Left lung (tissue), 10 donors: ENCODE results near the gene PRDM10. TPM values are rescaled to one million over a fixed set of nuclear protein-coding genes. Genes with fewer than 3 reads are reported as not detected.

Experiments used
- ATAC-seq: fragments of 200-7000 bp; cut with Tn5 transposase; one replicate; pipeline ENCODE4 v1.9.1; 2020; ENCODE audit warnings: moderate library complexity
- DNase-seq, 4 donors: peaks; one replicate each; pipeline ENCODE4 v3.0.0-alpha.2; 2013 to 2020
- H3K27ac ChIP-seq, 2 donors: fragments of 200-600 bp; sonication (generic) in 1 of 2; one replicate each; pipeline versions ENCODE4 v1.5.0 to v1.8.0; 2020 to 2021
- H3K27me3 ChIP-seq, 2 donors: fragments of 200-600 bp; sonication (generic) in 1 of 2; one replicate each; pipeline versions ENCODE4 v1.5.0 to v1.8.0; 2020 to 2021
- H3K36me3 ChIP-seq, 2 donors: fragments of 200-600 bp; sonication (generic) in 1 of 2; one replicate each; pipeline versions ENCODE4 v1.5.0 to v1.8.0; 2020 to 2021
- H3K4me1 ChIP-seq, 2 donors: fragments of 200-600 bp; one replicate each; pipeline ENCODE4 v1.8.0; 2021
- H3K4me3 ChIP-seq, 2 donors: fragments of 200-600 bp; sonication (generic) in 1 of 2; one replicate each; pipeline versions ENCODE4 v1.5.0 to v1.8.0; 2020 to 2021; ENCODE audit warnings: mild to moderate bottlenecking in 1 of 2
- H3K9me3 ChIP-seq, 2 donors: fragments of 200-600 bp; sonication (generic) in 1 of 2; one replicate each; pipeline versions ENCODE4 v1.5.0 to v1.8.0; 2020 to 2021
- CTCF ChIP-seq, 2 donors: fragments of 200-600 bp; sonication (generic) in 1 of 2; IDR thresholded peaks; one replicate each; pipeline versions ENCODE4 v1.5.0 to v1.8.0; 2021; ENCODE audit warnings: antibody characterized with exemption in 2 of 2
- intact Hi-C, 2 donors: fragments of 100-400 bp; cut with DNase I; formaldehyde crosslinking; loops; one replicate each; pipeline versions ENCODE4 v1.11.2 to v1.14.2; 2022
- polyA plus RNA-seq, 6 donors: library from polyadenylated mRNA; unstranded; fragments of 120-200 nt; gene quantifications; one replicate each; pipeline ENCODE4 v1.2.1, GENCODE V29; 2013; ENCODE audit not compliant: insufficient read length in 6 of 6
- total RNA-seq, 2 donors: library from RNA; stranded (reverse); fragmentation: NEBNext Ultra II Directional; extraction: Animal tissue kit (Norgen Biotek cat#: 25700); gene quantifications; one replicate each; pipeline ENCODE4 v1.2.1, GENCODE V29; 2021
- donor health status: DM: no; HTN: yes; CAD: no.
- donor health status: DM: no; HTN: no; CAD: no.

Gene PRDM10
- total and polyA plus RNA-seq, 8 donors = 8.0 to 15.9 (median 10.6) TPM

- ATAC-seq = peak; percentile 96
- no peaks in the 10 kb centered on the region for H3K36me3 ChIP-seq
- no peaks in the 10 kb centered on the region for H3K9me3 ChIP-seq
- intact Hi-C loops = no loop called here
- no peaks in the 10 kb centered on the region for H3K27me3 ChIP-seq
- H3K4me1 ChIP-seq = peaks cover 0 to 21% of the 10 kb centered on the region in 2 donors
- H3K27ac ChIP-seq = no peak overlapping the region
- H3K4me3 ChIP-seq = no peak overlapping the region
- DNase-seq = peak in 1 of 4 donors; percentile 43
- TF ChIP-seq CTCF (IDR thresholded peaks at IDR 0.05) = no peak
Measured at GRCh38 chr11:129992161-129992944, 10.3 kb downstream of the PRDM10 start.

DNA sequence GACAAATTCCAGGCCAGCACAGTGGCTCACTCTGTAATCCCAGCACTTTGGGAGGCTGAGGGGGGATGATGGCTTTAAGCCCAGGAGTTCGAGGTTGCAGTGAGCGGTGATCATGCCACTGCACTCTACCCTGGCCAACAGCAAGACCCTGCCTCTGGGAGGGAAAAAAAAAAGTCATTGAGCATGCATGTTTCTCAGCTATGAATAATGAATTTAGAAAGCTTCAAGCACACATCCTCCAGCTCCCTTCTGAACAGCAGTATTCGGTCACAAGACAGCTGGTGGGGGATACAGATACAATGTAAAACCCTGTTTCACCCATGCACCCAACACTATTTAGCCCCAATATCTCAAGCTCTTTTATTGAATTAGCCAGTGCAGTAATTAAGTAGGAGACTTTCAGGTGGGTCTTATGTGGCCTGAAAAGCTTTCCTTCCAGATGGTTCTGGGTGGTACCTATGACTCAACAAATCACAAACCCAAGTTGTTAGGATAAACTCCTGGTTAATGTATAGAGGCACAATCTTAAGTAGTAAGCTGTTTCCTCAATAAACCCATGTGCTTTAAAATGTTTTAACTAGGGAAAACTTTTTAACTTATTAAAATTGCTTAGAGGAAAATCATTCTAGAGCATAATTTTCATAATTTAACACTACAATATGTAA is 13.4 kb downstream of the PRDM10 start:
- no peak for TF ChIP-seq CTCF (IDR thresholded peaks at IDR 0.05)
- Histone ChIP-seq H3K27me3 (no peaks in the 10 kb centered on the region), H3K9me3 (no peaks in the 10 kb centered on the region), H3K36me3 (no peaks in the 10 kb centered on the region), H3K27ac (no peak overlapping the region), H3K4me3 (no peak overlapping the region), H3K4me1 (peaks cover 0 to 13% of the 10 kb centered on the region in 2 donors)
- DNase-seq (no peak), ATAC-seq (no peak)
- intact Hi-C loops = no loop called here

DNA sequence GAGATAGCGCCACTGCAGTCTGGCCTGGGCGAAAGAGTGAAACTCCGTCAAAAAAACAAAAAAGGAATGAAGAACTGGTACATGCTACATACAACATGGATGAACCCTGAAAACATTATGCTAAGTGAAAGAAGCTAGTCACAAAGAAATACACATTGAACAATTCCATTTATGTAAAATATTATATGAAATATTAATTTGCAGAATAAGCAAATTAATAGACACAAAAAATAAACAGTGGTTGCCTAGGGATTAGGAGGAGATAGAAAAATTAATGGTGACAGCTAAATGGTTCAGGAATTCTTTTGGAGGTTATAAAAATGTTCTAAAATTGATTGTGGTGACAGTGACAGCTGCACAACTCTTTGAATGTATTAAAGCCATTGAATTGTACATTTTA is 14.7 kb downstream of the PRDM10 start:
- TF ChIP-seq CTCF (IDR thresholded peaks at IDR 0.05) = no peak
- H3K9me3 ChIP-seq = no peaks in the 10 kb centered on the region
- no peaks in the 10 kb centered on the region for H3K36me3 ChIP-seq
- ATAC-seq (no peak), DNase-seq (no peak)
- intact Hi-C loops = no loop called here
- no peaks in the 10 kb centered on the region for H3K27me3 ChIP-seq
- peaks cover 0 to 12% of the 10 kb centered on the region in 2 donors for H3K4me1 ChIP-seq
- no peak overlapping the region for H3K27ac ChIP-seq
- no peak overlapping the region for H3K4me3 ChIP-seq

- Histone ChIP-seq H3K4me3 (no peak overlapping the region), H3K27ac (no peak overlapping the region), H3K9me3 (no peaks in the 10 kb centered on the region), H3K27me3 (no peaks in the 10 kb centered on the region), H3K36me3 (no peaks in the 10 kb centered on the region), H3K4me1 (no peaks in the 10 kb centered on the region)
- ATAC-seq (no peak), DNase-seq (no peak)
- no peak for TF ChIP-seq CTCF (IDR thresholded peaks at IDR 0.05)
- intact Hi-C loops = no loop called here
Measured at GRCh38 chr11:129985823-129986222, 16.8 kb downstream of the PRDM10 start.

DNA sequence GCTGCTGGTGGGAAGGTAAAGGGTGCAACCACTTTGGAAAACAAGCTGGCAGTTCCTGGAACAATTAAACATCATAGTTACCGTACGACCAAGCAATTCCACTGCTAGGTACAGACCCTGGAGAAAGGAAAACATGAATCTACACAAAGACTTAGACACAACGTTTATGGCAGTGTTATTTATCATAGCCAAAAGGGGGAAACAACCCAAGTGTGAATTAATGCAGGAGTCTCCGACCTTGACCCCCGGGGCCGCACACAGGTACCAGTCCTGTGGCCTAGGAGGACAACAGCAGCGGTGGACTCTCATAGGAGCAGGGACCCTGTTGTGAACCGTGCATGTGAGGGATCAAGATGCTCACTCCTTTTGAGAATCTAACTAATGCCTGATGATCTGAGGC is 22.5 kb downstream of the PRDM10 start:
- TF ChIP-seq CTCF (IDR thresholded peaks at IDR 0.05) = no peak
- H3K27me3 ChIP-seq = no peaks in the 10 kb centered on the region
- no peaks in the 10 kb centered on the region for H3K4me1 ChIP-seq
- ATAC-seq (no peak), DNase-seq (no peak)
- H3K27ac ChIP-seq = no peak overlapping the region
- H3K4me3 ChIP-seq = no peak overlapping the region
- intact Hi-C loops = no loop called here
- no peaks in the 10 kb centered on the region for H3K9me3 ChIP-seq
- H3K36me3 ChIP-seq = no peaks in the 10 kb centered on the region
